ENCODE measurements around the gene APLF. TPM values are rescaled to one million over a fixed set of nuclear protein-coding genes. Genes with fewer than 3 reads are reported as not detected.

APLF gene
- polyA plus RNA-seq, 1 of the 3 experiments (the other 2 are of a cell fraction) = 1.1 TPM

DNA sequence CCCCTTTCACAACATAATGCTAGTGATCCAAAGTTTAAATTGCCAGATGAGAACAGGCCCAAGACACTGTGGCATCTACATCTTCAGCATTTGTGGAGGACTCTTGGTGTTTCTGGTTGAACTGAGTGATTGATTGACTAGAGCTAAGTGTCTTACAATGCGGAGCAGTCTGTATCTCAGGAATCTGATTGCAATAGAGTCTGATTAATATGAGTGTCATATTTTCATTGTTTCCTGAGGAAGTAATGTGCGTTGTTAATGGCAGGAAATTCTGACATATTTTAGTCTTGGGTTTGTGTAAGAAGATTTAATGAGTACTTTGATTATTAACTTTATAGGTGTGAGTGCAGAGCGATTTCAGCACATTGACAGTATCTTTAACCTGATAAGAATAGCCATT lies 94.0 kb downstream of the APLF start:
- H3F3A ChIP-seq (replicated peaks; ENCODE audit: insufficient read depth) = no peaks in the 10 kb centered on the region
- H3K9me2 ChIP-seq = no peaks in the 10 kb centered on the region
- CTCF ChIA-PET = interaction anchor here (1.0 to 2.1 kb wide), 2 partner anchors 17 to 34 kb away, joined by 3 to 6 read pairs; no protein-coding TSS in a partner anchor
- no peaks in the 10 kb centered on the region for H3K79me2 ChIP-seq (ENCODE audit: insufficient read depth)
- H3K9ac ChIP-seq = no peak overlapping the region
- H4K20me1 ChIP-seq (ENCODE audit: insufficient read depth) = no peaks in the 10 kb centered on the region
- 85% methylated on average over 3 of the region's 3 CpGs for WGBS (ENCODE audit: low lambda C conversion rate)
- TF ChIP-seq RCOR1 (IDR thresholded peaks at IDR 0.05; ENCODE audit: low read length) = no peak
- no peak for TF ChIP-seq FOSL2 (IDR thresholded peaks at IDR 0.05; ENCODE audit: borderline replicate concordance, low read depth)
- TF ChIP-seq, protein P1, sequence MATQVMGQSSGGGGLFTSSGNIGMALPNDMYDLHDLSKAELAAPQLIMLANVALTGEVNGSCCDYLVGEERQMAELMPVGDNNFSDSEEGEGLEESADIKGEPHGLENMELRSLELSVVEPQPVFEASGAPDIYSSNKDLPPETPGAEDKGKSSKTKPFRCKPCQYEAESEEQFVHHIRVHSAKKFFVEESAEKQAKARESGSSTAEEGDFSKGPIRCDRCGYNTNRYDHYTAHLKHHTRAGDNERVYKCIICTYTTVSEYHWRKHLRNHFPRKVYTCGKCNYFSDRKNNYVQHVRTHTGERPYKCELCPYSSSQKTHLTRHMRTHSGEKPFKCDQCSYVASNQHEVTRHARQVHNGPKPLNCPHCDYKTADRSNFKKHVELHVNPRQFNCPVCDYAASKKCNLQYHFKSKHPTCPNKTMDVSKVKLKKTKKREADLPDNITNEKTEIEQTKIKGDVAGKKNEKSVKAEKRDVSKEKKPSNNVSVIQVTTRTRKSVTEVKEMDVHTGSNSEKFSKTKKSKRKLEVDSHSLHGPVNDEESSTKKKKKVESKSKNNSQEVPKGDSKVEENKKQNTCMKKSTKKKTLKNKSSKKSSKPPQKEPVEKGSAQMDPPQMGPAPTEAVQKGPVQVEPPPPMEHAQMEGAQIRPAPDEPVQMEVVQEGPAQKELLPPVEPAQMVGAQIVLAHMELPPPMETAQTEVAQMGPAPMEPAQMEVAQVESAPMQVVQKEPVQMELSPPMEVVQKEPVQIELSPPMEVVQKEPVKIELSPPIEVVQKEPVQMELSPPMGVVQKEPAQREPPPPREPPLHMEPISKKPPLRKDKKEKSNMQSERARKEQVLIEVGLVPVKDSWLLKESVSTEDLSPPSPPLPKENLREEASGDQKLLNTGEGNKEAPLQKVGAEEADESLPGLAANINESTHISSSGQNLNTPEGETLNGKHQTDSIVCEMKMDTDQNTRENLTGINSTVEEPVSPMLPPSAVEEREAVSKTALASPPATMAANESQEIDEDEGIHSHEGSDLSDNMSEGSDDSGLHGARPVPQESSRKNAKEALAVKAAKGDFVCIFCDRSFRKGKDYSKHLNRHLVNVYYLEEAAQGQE (IDR thresholded peaks at IDR 0.05; ENCODE audit: low read depth, low read length) = no peak
- TF ChIP-seq, protein P2, sequence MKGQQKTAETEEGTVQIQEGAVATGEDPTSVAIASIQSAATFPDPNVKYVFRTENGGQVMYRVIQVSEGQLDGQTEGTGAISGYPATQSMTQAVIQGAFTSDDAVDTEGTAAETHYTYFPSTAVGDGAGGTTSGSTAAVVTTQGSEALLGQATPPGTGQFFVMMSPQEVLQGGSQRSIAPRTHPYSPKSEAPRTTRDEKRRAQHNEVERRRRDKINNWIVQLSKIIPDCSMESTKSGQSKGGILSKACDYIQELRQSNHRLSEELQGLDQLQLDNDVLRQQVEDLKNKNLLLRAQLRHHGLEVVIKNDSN (IDR thresholded peaks at IDR 0.05; ENCODE audit: borderline replicate concordance, low read depth) = no peak
- TF ChIP-seq, protein P3, sequence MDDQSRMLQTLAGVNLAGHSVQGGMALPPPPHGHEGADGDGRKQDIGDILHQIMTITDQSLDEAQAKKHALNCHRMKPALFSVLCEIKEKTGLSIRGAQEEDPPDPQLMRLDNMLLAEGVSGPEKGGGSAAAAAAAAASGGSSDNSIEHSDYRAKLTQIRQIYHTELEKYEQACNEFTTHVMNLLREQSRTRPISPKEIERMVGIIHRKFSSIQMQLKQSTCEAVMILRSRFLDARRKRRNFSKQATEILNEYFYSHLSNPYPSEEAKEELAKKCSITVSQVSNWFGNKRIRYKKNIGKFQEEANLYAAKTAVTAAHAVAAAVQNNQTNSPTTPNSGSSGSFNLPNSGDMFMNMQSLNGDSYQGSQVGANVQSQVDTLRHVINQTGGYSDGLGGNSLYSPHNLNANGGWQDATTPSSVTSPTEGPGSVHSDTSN (IDR thresholded peaks at IDR 0.05) = no peak
- TF ChIP-seq MXI1 (IDR thresholded peaks at IDR 0.05; ENCODE audit: low read depth, low read length) = no peak
- TF ChIP-seq MEF2A (IDR thresholded peaks at IDR 0.05; ENCODE audit: borderline replicate concordance, low read depth) = no peak
- no peak for TF ChIP-seq GATA2 (CRISPR knock-in tag; IDR thresholded peaks at IDR 0.05)
- TF ChIP-seq, protein P4, sequence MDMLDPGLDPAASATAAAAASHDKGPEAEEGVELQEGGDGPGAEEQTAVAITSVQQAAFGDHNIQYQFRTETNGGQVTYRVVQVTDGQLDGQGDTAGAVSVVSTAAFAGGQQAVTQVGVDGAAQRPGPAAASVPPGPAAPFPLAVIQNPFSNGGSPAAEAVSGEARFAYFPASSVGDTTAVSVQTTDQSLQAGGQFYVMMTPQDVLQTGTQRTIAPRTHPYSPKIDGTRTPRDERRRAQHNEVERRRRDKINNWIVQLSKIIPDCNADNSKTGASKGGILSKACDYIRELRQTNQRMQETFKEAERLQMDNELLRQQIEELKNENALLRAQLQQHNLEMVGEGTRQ (IDR thresholded peaks at IDR 0.05; ENCODE audit: borderline replicate concordance, low read depth, low read length) = no peak
- no peak for TF ChIP-seq NRF1 (IDR thresholded peaks at IDR 0.05; ENCODE audit: low read depth, low read length)
- TF ChIP-seq CHD2 (IDR thresholded peaks at IDR 0.05; ENCODE audit: low read length, partially characterized antibody) = no peak
- TF ChIP-seq EZH2phosphoT487 (IDR thresholded peaks at IDR 0.05; ENCODE audit: borderline replicate concordance, low read depth) = no peak
- no peak for DNase-seq
- H3K4me2 ChIP-seq = no peak overlapping the region
- H3K36me3 ChIP-seq (replicated peaks in 1 of 2; ENCODE audit: control insufficient read depth in 1 of 2, insufficient read depth in 2 of 2, low read length in 1 of 2) = no peaks in the 10 kb centered on the region
- H3K27ac ChIP-seq (ENCODE audit: low read depth in 2 of 2, low read length in 1 of 2) = no peak overlapping the region
- H3K9me3 ChIP-seq = no peaks in the 10 kb centered on the region
- POLR2A ChIA-PET = no interaction called here
- no peak overlapping the region for H3K4me3 ChIP-seq (ENCODE audit: low read depth in 2 of 2, low read length in 1 of 2)
- peaks cover 2 to 11% of the 10 kb centered on the region in 2 experiments; a peak in 3 of 4 replicates for H3K4me1 ChIP-seq (ENCODE audit: control insufficient read depth in 1 of 2, insufficient read depth in 2 of 2, low read depth in 1 of 2, low read length in 1 of 2)
- H3K27me3 ChIP-seq (ENCODE audit: insufficient read depth) = no peaks in the 10 kb centered on the region
- H2AFZ ChIP-seq (ENCODE audit: low read depth) = no peak overlapping the region

All from SK-N-SH (cell line).